ENCODE results near the gene PPP1R13L.

GRCh38 chr19:45400192-45400591, 4.7 kb downstream of the PPP1R13L start:
- TF ChIP-seq CTCF (IDR thresholded peaks at IDR 0.05 in 8 of 11, conservative IDR thresholded peaks at IDR 0.05 in 3 of 11) (no peak), POLR2A (IDR thresholded peaks at IDR 0.05) (no peak)

Data from spleen (tissue), 7 donors.